GM18526 (cell line): Measurements from ENCODE around the gene TBC1D5.

Source experiments
- POLR2A ChIP-seq: IDR thresholded peaks from 3 replicates; pipeline ENCODE4 v1.6.1; 2011; ENCODE audit not compliant: insufficient read length; ENCODE audit errors: extremely low read depth

The TBC1D5 gene

GRCh38 chr3:17234382-17234781 is 508.0 kb downstream of the TBC1D5 start:
- no peak for TF ChIP-seq POLR2A

GRCh38 chr3:17233398-17233800 is 509.0 kb downstream of the TBC1D5 start:
- no peak for TF ChIP-seq POLR2A

DNA sequence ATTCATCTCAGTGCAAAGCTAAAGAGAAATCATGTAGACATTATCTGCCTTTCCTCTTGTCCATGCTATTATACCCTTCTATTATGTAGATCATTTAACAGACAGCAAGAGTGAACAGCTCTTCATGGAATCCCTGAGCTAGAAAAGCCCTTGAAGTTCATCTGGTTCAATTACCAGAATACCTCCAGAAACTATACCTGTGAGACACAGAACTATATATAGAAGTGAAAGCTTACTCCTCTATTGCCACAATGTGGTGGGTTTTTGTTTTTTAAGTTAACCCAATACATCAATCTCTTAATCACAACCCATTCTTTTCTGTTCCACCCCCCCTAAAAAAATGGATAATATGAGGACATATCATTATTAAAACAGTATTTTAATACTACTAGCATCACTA is 510.0 kb downstream of the TBC1D5 start:
- TF ChIP-seq POLR2A: no peak

- no peak for TF ChIP-seq POLR2A
These were observed 510.7 kb downstream of the TBC1D5 start for GRCh38 chr3:17231537-17232261.

- no peak for TF ChIP-seq POLR2A
These were observed 515.0 kb downstream of the TBC1D5 start for GRCh38 chr3:17227472-17227871.

DNA sequence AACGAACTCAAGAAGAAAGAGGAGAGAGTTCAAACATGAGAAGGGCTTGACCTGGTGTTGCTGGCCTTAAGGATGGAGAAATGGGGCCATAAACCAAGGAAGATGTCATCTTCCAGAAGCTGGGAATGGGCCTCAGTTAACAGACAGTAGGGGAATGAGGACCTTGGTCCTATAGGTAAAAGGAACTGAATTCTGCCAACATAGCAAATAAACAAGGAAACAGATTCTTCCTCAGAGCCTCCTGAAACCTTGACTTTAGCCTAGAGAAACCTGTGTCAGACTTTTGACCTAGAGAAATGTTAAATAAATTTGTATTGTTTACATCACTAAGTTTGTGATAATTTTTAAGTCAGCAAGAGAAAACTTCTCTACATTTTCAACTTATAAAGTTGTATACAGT is 520.9 kb downstream of the TBC1D5 start:
- TF ChIP-seq POLR2A: no peak

DNA sequence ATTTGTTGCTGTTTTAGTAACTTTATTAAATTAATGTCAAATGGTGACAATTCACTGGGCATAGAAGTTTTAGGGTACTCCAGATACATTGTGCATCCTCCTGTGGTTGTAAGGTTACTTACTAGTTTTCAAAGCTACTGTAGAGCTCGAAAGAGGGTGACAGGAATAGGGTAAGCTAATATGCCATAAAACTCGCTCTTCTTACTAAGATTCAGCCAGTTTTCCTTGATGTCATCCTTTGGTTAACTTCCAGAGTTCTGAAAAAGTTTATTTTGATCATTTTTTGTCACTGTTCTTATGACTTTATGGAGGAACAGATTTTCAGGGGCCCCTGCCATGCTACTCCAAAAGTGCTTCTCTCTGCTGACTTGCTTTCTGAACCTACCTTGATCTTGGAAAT is 522.8 kb downstream of the TBC1D5 start:
- no peak for TF ChIP-seq POLR2A

DNA sequence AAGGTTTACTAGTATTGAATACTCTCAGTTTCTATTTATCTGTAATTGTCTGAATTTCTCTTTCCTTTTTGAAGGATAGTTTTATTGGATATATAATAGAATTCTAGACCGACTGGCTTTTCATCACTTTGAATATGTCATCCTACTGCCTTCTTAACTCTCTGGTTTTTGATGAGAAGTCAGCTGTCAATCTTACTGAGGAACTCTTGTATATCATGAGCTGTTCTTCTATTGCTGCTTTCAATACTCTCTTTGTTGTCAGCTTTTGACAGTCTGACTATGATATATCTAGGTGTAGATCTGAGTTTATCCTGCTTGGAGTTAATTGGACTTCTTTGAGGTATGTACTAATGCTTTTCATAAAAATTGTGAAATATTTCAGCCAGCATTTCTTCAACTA is 523.8 kb downstream of the TBC1D5 start:
- no peak for TF ChIP-seq POLR2A

DNA sequence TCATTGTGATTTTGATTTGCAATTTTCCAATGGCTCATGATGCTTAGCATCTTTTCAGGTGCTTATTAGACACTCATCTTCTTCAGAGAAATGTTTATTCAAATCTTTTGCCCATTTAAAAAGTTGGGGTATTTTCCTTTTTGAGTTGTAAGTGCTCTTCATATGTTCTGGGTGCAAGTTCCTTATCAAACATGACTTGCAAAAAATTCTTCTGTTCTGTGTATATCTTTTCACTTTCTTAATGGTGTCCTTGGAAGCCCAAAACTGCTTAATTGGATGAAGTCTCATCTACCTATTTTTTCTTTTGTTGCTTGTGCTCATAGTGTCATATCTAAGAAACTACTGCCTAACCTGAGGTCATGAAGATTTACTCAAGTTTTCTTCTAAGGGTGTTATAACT is 524.8 kb downstream of the TBC1D5 start:
- no peak for TF ChIP-seq POLR2A

DNA sequence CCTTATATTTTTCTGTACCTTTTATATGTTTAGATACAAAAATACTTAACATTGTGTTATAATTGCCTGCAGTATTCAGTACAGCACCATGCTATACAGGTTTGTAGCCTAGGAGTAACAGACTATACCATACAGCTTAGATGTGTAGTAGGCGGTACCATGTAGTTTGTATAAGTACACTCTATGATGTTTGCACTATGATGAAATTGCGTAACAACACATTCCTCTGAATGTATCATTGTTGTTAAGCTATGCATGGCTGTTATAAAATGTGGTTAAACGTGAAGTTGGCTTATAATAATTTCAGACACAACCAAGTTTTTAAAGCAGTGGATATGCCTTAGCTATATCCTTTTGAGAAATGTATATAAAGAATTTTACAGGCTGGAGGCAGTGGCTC is 529.3 kb downstream of the TBC1D5 start:
- TF ChIP-seq POLR2A: no peak

GRCh38 chr3:17207979-17208378 is 534.5 kb downstream of the TBC1D5 start:
- TF ChIP-seq POLR2A: no peak

DNA sequence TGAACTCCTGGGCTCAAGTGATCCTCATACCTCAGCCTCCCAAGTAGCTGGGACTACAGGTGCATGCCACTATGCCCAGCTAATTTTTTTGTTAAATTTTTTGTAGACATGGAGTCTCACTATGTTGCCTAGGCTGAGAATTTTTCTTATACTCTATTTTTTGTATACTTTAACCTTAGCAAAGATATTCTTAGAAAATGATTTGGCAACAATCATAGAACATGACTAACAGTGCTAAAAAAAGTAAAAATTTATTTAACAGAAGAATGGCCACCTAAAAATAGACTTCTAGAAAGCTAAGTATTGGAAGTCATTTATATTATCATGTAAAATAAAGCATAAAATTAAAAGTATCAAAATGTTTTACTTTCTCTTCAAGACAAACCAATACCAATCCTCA is 535.4 kb downstream of the TBC1D5 start:
- no peak for TF ChIP-seq POLR2A

- no peak for TF ChIP-seq POLR2A
These were observed 538.3 kb downstream of the TBC1D5 start for GRCh38 chr3:17204049-17204650.

DNA sequence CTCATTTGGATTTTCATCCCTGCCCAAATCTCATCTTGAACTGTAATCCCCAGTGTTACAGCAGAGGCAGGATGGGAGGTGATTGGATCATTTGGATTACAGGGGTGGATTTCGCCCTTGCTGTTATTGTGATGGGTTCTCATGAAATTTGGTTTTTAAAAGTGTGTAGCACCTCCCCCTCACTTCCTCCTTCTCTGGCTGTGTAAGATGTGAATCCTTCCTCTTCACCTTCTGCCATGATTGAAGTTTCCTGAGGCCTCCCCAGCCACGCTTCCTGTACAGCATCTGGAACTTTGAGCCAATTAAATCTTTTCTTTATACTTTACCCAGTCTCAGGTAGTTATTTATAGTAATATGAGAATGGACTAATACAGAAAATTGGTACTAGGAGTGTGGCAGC is 540.9 kb downstream of the TBC1D5 start:
- TF ChIP-seq POLR2A: no peak

GRCh38 chr3:17195856-17196604 is 546.4 kb downstream of the TBC1D5 start:
- TF ChIP-seq POLR2A: no peak

GRCh38 chr3:17195192-17195611 is 547.2 kb downstream of the TBC1D5 start:
- TF ChIP-seq POLR2A: no peak
